GM06990 (cell line): ENCODE measurements around the gene FILIP1.

ENCODE experiments used
- DNase-seq: peaks from one replicate; pipeline ENCODE4 v3.0.0-alpha.2; 2011; ENCODE audit not compliant: insufficient read length; ENCODE audit errors: extremely low read depth
- H3K27me3 ChIP-seq: replicated peaks from 2 replicates; pipeline ENCODE4 v1.6.0; 2011; ENCODE audit warnings: low read length; ENCODE audit not compliant: control insufficient read depth, insufficient read depth
- H3K36me3 ChIP-seq: 2 replicates; pipeline ENCODE4 v1.5.1; 2011; ENCODE audit warnings: low read length; ENCODE audit not compliant: control insufficient read depth, insufficient read depth
- H3K4me3 ChIP-seq: replicated peaks from 2 replicates; pipeline ENCODE4 v1.5.1; 2011; ENCODE audit warnings: low read depth, mild to moderate bottlenecking, control low read depth, low read length
- TF ChIP-seq, protein P1 (sequence below): IDR thresholded peaks from 2 replicates; pipeline ENCODE4 v1.5.1; 2011; ENCODE audit warnings: low read length, control low read depth, mild to moderate bottlenecking, inconsistent platforms; ENCODE audit not compliant: insufficient read depth, poor library complexity, severe bottlenecking

Gene FILIP1

GRCh38 chr6:75315978-75316377, 177.6 kb downstream of the FILIP1 start:
- DNase-seq, result no peak
- TF ChIP-seq, protein P1, sequence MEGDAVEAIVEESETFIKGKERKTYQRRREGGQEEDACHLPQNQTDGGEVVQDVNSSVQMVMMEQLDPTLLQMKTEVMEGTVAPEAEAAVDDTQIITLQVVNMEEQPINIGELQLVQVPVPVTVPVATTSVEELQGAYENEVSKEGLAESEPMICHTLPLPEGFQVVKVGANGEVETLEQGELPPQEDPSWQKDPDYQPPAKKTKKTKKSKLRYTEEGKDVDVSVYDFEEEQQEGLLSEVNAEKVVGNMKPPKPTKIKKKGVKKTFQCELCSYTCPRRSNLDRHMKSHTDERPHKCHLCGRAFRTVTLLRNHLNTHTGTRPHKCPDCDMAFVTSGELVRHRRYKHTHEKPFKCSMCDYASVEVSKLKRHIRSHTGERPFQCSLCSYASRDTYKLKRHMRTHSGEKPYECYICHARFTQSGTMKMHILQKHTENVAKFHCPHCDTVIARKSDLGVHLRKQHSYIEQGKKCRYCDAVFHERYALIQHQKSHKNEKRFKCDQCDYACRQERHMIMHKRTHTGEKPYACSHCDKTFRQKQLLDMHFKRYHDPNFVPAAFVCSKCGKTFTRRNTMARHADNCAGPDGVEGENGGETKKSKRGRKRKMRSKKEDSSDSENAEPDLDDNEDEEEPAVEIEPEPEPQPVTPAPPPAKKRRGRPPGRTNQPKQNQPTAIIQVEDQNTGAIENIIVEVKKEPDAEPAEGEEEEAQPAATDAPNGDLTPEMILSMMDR, result no peak
- H3K36me3 ChIP-seq, result no peaks in the 10 kb centered on the region

DNA sequence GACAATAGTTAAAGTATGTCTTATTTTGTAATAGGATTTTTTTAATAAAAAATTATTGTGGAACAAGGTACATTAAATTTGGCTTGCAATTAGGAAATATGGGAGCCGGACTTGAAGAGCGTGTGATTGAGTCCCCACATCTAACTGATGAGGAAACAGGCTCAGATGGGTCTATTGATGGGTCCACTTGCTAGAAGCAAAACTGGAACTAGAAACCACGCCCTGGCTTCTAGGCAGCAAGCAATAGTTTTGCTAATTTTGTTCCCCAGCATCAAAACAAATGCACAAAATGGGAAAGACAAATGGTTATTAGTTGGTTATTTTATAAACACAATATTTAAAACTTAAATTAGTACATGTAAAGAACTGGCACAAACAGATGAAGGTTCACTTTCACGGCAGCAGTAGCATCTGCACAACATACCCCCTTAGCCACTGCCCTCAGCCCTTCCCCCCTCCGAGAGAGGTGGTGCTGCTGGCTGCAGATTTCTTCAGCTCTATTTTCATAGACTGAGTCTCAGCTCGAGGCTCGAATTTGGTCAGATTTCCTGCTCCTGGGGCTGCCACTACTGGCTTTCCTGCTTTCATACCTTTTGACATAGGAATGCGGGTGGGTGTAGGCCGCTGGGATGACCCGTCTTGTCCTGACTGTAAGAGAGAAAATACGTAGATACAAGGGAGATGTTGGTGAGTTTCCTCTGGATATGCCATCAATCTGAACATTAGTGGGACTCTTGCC, 185.2 kb downstream of the FILIP1 start:
- Histone ChIP-seq H3K27me3 (no peaks in the 10 kb centered on the region), H3K36me3 (no peaks in the 10 kb centered on the region), H3K4me3 (no peak overlapping the region)
- TF ChIP-seq, protein P1, result no peak
- DNase-seq, result no peak

More at GRCh38 chr6:75315978-75316377, 177.6 kb downstream of the FILIP1 start:
- H3K4me3 ChIP-seq, result no peak overlapping the region
- no peaks in the 10 kb centered on the region; the same call in 1 of the 2 replicates for H3K27me3 ChIP-seq

- H3K4me3 ChIP-seq, result no peak overlapping the region
- no peaks in the 10 kb centered on the region for H3K27me3 ChIP-seq
- H3K36me3 ChIP-seq, result no peaks in the 10 kb centered on the region
- TF ChIP-seq, protein P1, result no peak
- no peak for DNase-seq
Observed at GRCh38 chr6:75307364-75308004, 186.1 kb downstream of the FILIP1 start.

- H3K27me3 ChIP-seq, result no peaks in the 10 kb centered on the region
- no peaks in the 10 kb centered on the region for H3K36me3 ChIP-seq
- TF ChIP-seq, protein P1, result no peak
- DNase-seq, result no peak
- no peak overlapping the region for H3K4me3 ChIP-seq
Observed at GRCh38 chr6:75306064-75306463, 187.5 kb downstream of the FILIP1 start.

DNA sequence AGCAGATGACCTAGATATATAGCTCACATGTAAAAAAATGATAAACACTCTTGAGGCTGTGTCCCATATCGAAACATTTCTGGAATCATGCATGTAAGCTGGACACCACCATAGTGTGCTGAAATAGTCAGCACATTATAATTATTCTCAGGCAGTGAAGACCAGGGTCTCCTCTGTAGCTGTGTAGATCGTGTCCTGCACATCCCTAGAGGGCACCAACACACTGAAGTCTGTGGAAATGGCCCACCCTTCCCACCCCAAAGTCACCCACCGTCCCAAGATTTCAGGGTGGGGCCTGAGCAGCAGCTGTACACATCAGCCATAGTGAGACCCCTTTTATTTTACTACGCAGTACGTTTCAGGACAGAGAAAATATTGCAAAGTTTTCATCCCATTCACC, 188.0 kb downstream of the FILIP1 start:
- H3K27me3 ChIP-seq, result no peaks in the 10 kb centered on the region
- TF ChIP-seq, protein P1, result no peak

More for the DNA sequence above, 188.0 kb downstream of the FILIP1 start:
- Histone ChIP-seq H3K36me3 (no peaks in the 10 kb centered on the region), H3K4me3 (no peak overlapping the region)
- DNase-seq, result no peak
